Common myeloid progenitor, CD34-positive (primary cell): Measurements from ENCODE around the gene CAMTA1.

Experiments used
- CTCF ChIA-PET: fragments of 350-600 bp; sonication (Branson Sonifier 250); formaldehyde crosslinking; loops from one replicate; lab custom pipeline; 2021; ENCODE audit warnings: antibody characterized with exemption; lab: Charles Lee
- POLR2A ChIA-PET: fragments of 350-600 bp; sonication (Branson Sonifier 250); formaldehyde crosslinking; loops from one replicate; lab custom pipeline; 2021; ENCODE audit warnings: antibody characterized with exemption; lab: Charles Lee
- DNase-seq, 3 donors: peaks; one replicate each; pipeline versions ENCODE4 v3.0.0 to v3.0.0-alpha.2; 2013
- H3K27ac ChIP-seq, 2 experiments: 1 replicate in 1 of 2; 2 replicates in 1 of 2; pipeline ENCODE4 v1.7.0; 2013; ENCODE audit warnings: inconsistent platforms in 2 of 2, low read length in 2 of 2, mild to moderate bottlenecking in 2 of 2, low read depth in 1 of 2, moderate library complexity in 1 of 2; ENCODE audit not compliant: severe bottlenecking in 2 of 2, insufficient read depth in 1 of 2, poor library complexity in 1 of 2
- H3K27me3 ChIP-seq, 5 experiments: replicated peaks in 2 of 5; 1 replicate in 3 of 5; 2 replicates in 2 of 5; pipeline versions ENCODE4 v1.6.1 to v1.7.0; 2013; ENCODE audit warnings: low read length in 4 of 5, mild to moderate bottlenecking in 2 of 5, moderate library complexity in 2 of 5, inconsistent platforms in 1 of 5; ENCODE audit not compliant: insufficient read depth in 5 of 5, control insufficient read depth in 4 of 5
- H3K36me3 ChIP-seq, 4 experiments: 1 replicate in 2 of 4; 2 replicates in 2 of 4; pipeline versions ENCODE4 v1.6.1 to v1.7.0; 2013; ENCODE audit warnings: low read length in 3 of 4, control low read depth in 1 of 4, mild to moderate bottlenecking in 1 of 4; ENCODE audit not compliant: control insufficient read depth in 4 of 4, insufficient read depth in 4 of 4
- H3K4me1 ChIP-seq, 4 experiments: 1 replicate in 3 of 4; 2 replicates in 1 of 4; pipeline versions ENCODE4 v1.6.1 to v1.7.1; 2013; ENCODE audit warnings: low read length in 3 of 4, mild to moderate bottlenecking in 3 of 4, control low read depth in 1 of 4, inconsistent platforms in 1 of 4, moderate library complexity in 1 of 4; ENCODE audit not compliant: control insufficient read depth in 4 of 4, insufficient read depth in 4 of 4; ENCODE audit errors: control extremely low read depth in 1 of 4
- H3K4me3 ChIP-seq, 7 experiments: 1 replicate in 4 of 7; 2 replicates in 3 of 7; pipeline versions ENCODE4 v1.5.1 to v1.7.0; 2013; ENCODE audit warnings: mild to moderate bottlenecking in 7 of 7, low read length in 6 of 7, moderate library complexity in 6 of 7, inconsistent platforms in 2 of 7, low read depth in 2 of 7, control low read depth in 1 of 7; ENCODE audit not compliant: insufficient read depth in 4 of 7, control insufficient read depth in 1 of 7; ENCODE audit errors: extremely low read depth in 1 of 7
- H3K9me3 ChIP-seq, 5 experiments: 1 replicate in 4 of 5; 2 replicates in 1 of 5; pipeline versions ENCODE4 v1.6.1 to v1.7.1; 2013; ENCODE audit warnings: low read length in 4 of 5, mild to moderate bottlenecking in 2 of 5, inconsistent platforms in 1 of 5, low read depth in 1 of 5, moderate library complexity in 1 of 5; ENCODE audit not compliant: control insufficient read depth in 4 of 5, insufficient read depth in 2 of 5; ENCODE audit errors: control extremely low read depth in 1 of 5
- WGBS: methylation state at CpG from one replicate; pipeline ENCODE4 v1.1.5; 2013; ENCODE audit not compliant: insufficient coverage; 5-methylcytosine and 5-hydroxymethylcytosine counted together

The CAMTA1 gene

GRCh38 chr1:6911974-6912373 is 126.7 kb downstream of the CAMTA1 start:
- CTCF ChIA-PET, result no interaction called here
- H3K27me3 ChIP-seq, result peaks cover 0 to 7% (median 0%) of the 10 kb centered on the region in 5 experiments
- POLR2A ChIA-PET, result no interaction called here
- 100% methylated on average over 2 of the region's 2 CpGs for WGBS
- H3K27ac ChIP-seq, result no peak overlapping the region
- H3K36me3 ChIP-seq, result no peaks in the 10 kb centered on the region
- H3K9me3 ChIP-seq, result peaks cover 0 to 5% (median 0%) of the 10 kb centered on the region in 5 experiments
- DNase-seq, result no peak
- peaks cover 0 to 25% (median 8%) of the 10 kb centered on the region in 4 experiments for H3K4me1 ChIP-seq
- H3K4me3 ChIP-seq, result no peak overlapping the region

- no peaks in the 10 kb centered on the region for H3K36me3 ChIP-seq
- 80% methylated on average over 3 of the region's 9 CpGs for WGBS
- H3K4me3 ChIP-seq, result no peak overlapping the region
- peaks cover 0 to 5% (median 0%) of the 10 kb centered on the region in 5 experiments for H3K9me3 ChIP-seq
- peaks cover 0 to 26% (median 5%) of the 10 kb centered on the region in 4 experiments for H3K4me1 ChIP-seq
- no peak overlapping the region for H3K27ac ChIP-seq
- ChIA-PET POLR2A (no interaction called here), CTCF (interaction anchor here (0.7 kb wide), 1 partner anchor 66 kb away, joined by 3 read pairs; no protein-coding TSS in a partner anchor)
- peak in 1 of 3 donors; percentile 24 for DNase-seq
- peaks cover 0 to 7% (median 0%) of the 10 kb centered on the region in 5 experiments for H3K27me3 ChIP-seq
Measured at GRCh38 chr1:6912518-6912917, 127.3 kb downstream of the CAMTA1 start.

DNA sequence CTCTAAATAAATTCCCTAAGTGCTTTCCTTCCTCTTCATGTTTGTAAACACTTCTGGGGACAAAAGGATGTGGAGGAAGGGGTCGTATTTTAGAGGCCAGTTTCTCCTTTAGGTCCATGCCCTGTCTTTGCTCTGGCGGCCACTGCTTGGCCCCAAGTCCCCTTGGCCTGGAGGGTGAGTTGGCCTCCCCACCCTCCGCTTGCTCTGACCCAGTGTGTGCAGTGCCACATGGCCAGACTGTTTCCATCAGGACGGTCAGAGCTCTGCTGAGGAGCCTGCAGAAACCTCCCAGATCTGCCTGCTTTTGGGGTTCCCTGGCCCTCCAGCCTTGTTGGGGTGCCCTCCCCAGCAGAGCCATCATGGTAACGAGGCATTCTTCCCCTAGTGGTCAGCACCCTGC is 127.8 kb downstream of the CAMTA1 start:
- CTCF ChIA-PET, result interaction anchor here (0.7 kb wide), 1 partner anchor 67 kb away, joined by 3 read pairs; no protein-coding TSS in a partner anchor
- DNase-seq, result no peak
- Histone ChIP-seq H3K9me3 (peaks cover 0 to 5% (median 0%) of the 10 kb centered on the region in 5 experiments), H3K27ac (no peak overlapping the region), H3K4me3 (no peak overlapping the region), H3K4me1 (peaks cover 0 to 30% (median 5%) of the 10 kb centered on the region in 4 experiments), H3K36me3 (no peaks in the 10 kb centered on the region), H3K27me3 (peaks cover 0 to 7% (median 0%) of the 10 kb centered on the region in 5 experiments)
- POLR2A ChIA-PET, result interaction anchor here (1.0 kb wide), 1 partner anchor 15 kb away, joined by 3 read pairs; no protein-coding TSS in a partner anchor
- 94% methylated on average over 4 of the region's 5 CpGs for WGBS

GRCh38 chr1:6914706-6915105 is 129.5 kb downstream of the CAMTA1 start:
- Histone ChIP-seq H3K4me1 (peaks cover 0 to 39% (median 5%) of the 10 kb centered on the region in 4 experiments), H3K27ac (no peak overlapping the region), H3K9me3 (peaks cover 0 to 5% (median 0%) of the 10 kb centered on the region in 5 experiments), H3K4me3 (no peak overlapping the region), H3K36me3 (no peaks in the 10 kb centered on the region), H3K27me3 (peaks cover 0 to 7% (median 0%) of the 10 kb centered on the region in 5 experiments)
- ChIA-PET CTCF (no interaction called here), POLR2A (no interaction called here)
- DNase-seq, result no peak
- WGBS, result 77% methylated on average over 9 of the region's 9 CpGs

GRCh38 chr1:6915999-6916565 is 130.8 kb downstream of the CAMTA1 start:
- H3K9me3 ChIP-seq, result peaks cover 0 to 8% (median 0%) of the 10 kb centered on the region in 5 experiments
- no peaks in the 10 kb centered on the region for H3K36me3 ChIP-seq
- WGBS, result 96% methylated on average over 15 of the region's 17 CpGs
- H3K4me1 ChIP-seq, result peaks cover 0 to 39% (median 5%) of the 10 kb centered on the region in 4 experiments
- DNase-seq, result no peak
- POLR2A ChIA-PET, result no interaction called here
- CTCF ChIA-PET, result no interaction called here
- H3K27ac ChIP-seq, result no peak overlapping the region
- H3K4me3 ChIP-seq, result no peak overlapping the region
- peaks cover 0 to 7% (median 0%) of the 10 kb centered on the region in 5 experiments for H3K27me3 ChIP-seq

DNA sequence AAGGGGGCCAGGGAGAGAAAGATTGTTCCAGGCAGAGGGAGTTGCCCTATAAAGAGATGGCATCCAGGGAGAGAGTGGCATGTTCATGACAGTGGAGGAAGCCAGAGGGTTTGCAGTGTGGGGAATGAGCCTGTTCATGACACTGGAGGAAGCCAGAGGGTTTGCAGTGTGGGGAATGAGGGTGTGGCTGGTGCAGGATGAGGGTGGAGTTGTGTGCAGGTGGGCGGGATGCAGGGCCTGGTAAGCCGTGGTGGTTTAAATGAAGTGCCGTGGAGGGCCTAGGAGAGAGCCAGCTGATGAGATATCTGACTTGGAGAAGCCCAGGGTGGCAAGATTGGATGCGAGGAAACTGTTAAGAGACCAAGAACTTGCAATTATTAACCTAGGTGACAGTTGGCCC is 131.8 kb downstream of the CAMTA1 start:
- ChIA-PET POLR2A (no interaction called here), CTCF (no interaction called here)
- no peaks in the 10 kb centered on the region for H3K36me3 ChIP-seq
- no peak overlapping the region for H3K4me3 ChIP-seq
- H3K9me3 ChIP-seq, result peaks cover 0 to 10% (median 0%) of the 10 kb centered on the region in 5 experiments
- 93% methylated on average over 4 of the region's 4 CpGs for WGBS
- no peak overlapping the region for H3K27ac ChIP-seq
- no peak for DNase-seq
- H3K27me3 ChIP-seq, result peaks cover 0 to 7% (median 0%) of the 10 kb centered on the region in 5 experiments
- peaks cover 0 to 37% (median 5%) of the 10 kb centered on the region in 4 experiments for H3K4me1 ChIP-seq

GRCh38 chr1:6918186-6918924 is 133.1 kb downstream of the CAMTA1 start:
- 74% methylated on average over 12 of the region's 13 CpGs for WGBS
- Histone ChIP-seq H3K27ac (no peak overlapping the region), H3K9me3 (peaks cover 0 to 10% (median 0%) of the 10 kb centered on the region in 5 experiments), H3K36me3 (no peaks in the 10 kb centered on the region), H3K4me3 (no peak overlapping the region), H3K4me1 (peaks cover 0 to 50% (median 5%) of the 10 kb centered on the region in 4 experiments), H3K27me3 (peaks cover 0 to 3% (median 0%) of the 10 kb centered on the region in 5 experiments)
- ChIA-PET CTCF (no interaction called here), POLR2A (no interaction called here)
- peak in 2 of 3 donors; percentile 25 to 51 for DNase-seq
